GM19397 (cell line): Measurements from ENCODE around the gene TMPRSS3.

Experiments
- ATAC-seq: cut with Tn5 transposase; IDR thresholded peaks from one replicate; pipeline ENCODE4 v1.9.1; 2021; ENCODE audit warnings: mild to moderate bottlenecking, moderate library complexity; ENCODE audit not compliant: unreplicated experiment

The TMPRSS3 gene

GRCh38 chr21:42338729-42339715 is 56.8 kb downstream of the TMPRSS3 start:
- ATAC-seq = no peak

DNA sequence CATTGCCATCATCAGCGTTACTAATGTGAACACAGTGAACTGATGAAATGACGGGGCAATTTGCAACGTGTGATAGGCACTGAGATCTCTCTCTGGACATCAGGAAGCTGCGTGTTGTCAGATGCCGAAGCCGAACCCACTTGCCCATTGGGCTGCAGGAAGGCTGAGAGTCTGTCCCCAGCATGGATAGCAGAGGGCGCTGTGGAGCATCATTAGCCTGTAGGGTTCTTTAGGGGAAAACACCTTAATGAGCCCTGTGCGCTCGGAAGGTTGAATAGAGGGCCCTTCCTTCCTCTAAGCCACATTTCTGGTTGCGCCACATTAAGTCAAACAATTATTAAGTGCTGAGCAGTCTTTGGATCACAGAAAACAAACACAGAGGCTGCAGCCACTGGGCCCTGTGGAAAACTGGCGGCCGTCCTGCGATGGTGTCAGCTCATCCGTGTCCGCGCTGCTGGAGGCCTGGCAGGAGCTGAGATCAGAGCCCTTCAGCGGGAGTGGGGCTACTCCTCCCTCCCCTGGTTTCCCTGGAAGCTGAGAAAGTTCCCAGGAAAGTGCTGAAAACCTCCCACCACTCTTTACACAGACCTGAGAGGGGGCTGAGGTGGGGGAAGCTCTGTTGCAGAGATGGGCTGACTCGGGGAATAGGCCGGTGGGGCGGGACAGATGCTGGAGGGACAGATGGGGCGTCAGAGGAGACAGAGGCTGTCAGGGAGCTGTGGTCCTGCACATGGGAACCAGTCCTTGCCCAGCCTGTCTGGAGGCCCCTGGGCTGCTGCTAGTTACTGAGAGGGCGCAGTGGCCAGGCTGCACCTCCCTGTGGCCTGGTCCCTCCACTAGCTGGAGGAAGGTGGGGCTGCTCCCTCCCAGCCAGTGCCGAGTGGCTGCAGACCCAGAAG is 57.8 kb downstream of the TMPRSS3 start:
- ATAC-seq = no peak

GRCh38 chr21:42337276-42337675 is 58.6 kb downstream of the TMPRSS3 start:
- ATAC-seq = no peak

DNA sequence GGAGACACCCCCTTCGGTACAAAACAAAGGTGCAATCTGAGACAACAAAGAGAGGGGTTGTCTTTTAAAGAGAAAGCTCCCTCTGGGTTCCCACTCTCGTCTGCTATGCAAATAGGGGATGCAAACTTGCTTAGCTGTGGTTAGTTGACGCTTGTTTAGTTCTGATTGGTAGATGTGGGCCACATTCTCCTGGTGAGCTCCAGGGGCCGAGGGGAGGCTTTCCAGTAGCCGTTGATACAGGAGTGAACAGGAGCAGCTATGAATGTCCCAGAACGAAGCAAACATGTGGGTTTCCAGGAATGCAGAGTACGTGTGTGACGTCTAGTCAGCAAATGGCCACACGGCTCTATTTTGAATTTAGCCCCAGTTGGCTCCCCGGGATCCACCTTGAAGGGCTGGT is 59.8 kb downstream of the TMPRSS3 start:
- no peak for ATAC-seq

DNA sequence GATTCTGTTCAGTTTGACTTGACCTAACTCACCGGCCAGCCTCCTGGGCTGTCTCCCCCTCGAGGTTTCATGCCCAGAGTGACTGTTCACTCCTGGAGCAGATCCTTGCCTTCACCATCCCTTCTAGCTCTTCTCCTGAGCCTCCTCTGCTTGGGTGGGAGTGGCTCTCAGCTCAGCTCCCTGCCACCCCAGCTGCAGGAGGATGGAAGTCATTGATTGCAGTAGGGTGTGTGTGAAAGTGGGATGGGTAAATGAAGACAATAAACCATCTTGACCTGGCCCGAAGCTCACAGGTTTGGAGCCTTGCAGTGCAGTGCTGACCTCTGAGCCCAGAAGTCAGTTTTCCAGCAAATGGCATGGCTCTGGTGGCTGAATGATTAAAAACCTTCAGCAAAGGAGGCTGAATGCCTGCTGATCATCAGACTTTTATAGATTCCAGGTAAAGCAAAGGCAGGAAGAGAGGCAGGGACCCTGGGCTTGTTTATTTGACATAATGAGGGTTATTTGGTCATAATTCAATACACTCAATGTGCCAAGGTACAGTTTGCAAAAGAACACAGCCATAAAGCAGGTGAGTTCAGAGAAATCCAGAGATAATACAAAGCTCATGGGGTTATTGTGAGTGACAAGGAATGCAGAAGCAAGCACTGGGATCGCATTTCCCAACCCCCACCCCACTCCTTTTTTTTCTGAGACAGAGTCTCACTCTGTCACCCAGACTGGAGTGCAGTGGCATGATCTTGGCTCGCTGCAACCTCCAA is 63.1 kb downstream of the TMPRSS3 start:
- no peak for ATAC-seq

DNA sequence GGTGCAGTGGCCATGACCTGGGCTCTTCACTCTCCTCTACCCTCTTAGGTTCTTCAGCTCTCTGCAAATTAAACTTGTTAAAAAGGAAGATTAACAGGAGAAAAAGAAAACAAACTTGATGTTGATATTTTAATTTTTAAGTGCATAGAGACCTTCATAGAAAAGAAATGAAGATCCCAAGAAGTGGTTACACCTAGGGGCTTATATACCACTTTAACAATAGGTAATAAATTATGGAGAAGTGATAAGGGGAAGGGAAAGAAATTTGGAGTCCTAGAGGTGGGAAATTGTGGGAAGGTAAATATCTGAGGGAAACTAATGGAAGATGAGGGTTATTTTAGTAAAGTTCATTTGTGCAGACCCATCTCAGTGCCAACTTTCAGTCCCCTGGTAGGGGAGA is 64.2 kb downstream of the TMPRSS3 start:
- ATAC-seq = no peak

- no peak for ATAC-seq
Measured at GRCh38 chr21:42330380-42331371, 65.2 kb downstream of the TMPRSS3 start.

GRCh38 chr21:42324896-42325295 is 71.0 kb downstream of the TMPRSS3 start:
- ATAC-seq = no peak
